K562 (cell line): ENCODE results near the gene HMX3. TPM values are rescaled to one million over a fixed set of nuclear protein-coding genes. Genes with fewer than 3 reads are reported as not detected.

Experiments used
- ATAC-seq: fragments of 200-7000 bp; cut with Tn5 transposase; 3 replicates; pipeline ENCODE4 v1.9.1; 2020; ENCODE audit warnings: moderate library complexity
- BruUV-seq: library from RNA; stranded (reverse); fragments of 400-500 nt; replicated peaks from 2 replicates; lab custom pipeline; 2021; lab: Mats Ljungman, UMichigan
- CTCF ChIA-PET: fragments of 300-600 bp; formaldehyde crosslinking; extraction: SDS; loops from one replicate; lab custom pipeline; 2021; ENCODE audit warnings: low intra/inter-chr PET ratio; lab: Yijun Ruan, JAX
- POLR2A ChIA-PET: fragments of 300-600, 350-650 bp; sonication (Branson Sonifier 250); formaldehyde crosslinking; extraction: SDS; loops from one replicate; lab custom pipeline; 2021; ENCODE audit warnings: antibody characterized with exemption, inconsistent platforms; lab: Yijun Ruan, JAX
- DNase-seq, 4 experiments: peaks; one replicate each; pipeline versions ENCODE4 v3.0.0 to v3.0.0-alpha.2; 2011 to 2018; ENCODE audit warnings: low spot score in 3 of 4, mixed read lengths in 3 of 4; ENCODE audit errors: extremely low read depth in 1 of 4
- FAIRE-seq: peaks from 2 replicates; lab custom pipeline; 2011; peaks lifted over from hg19 to GRCh38; lab: Jason Lieb, UNC
- H2AFZ ChIP-seq: 2 replicates; pipeline ENCODE4 v1.6.0; 2011; ENCODE audit warnings: low read depth, low read length, control low read depth, inconsistent platforms
- H3K27ac ChIP-seq: fragments of 200-600 bp; 3 replicates; pipeline ENCODE4 v1.8.0; 2011; ENCODE audit warnings: low read depth, mild to moderate bottlenecking, control low read depth, inconsistent platforms, low read length, moderate library complexity, mixed read lengths; ENCODE audit errors: extremely low read depth
- H3K27me3 ChIP-seq, 2 experiments: fragments of 300-600 bp in 1 of 2; 2 replicates in 1 of 2; 3 replicates in 1 of 2; pipeline versions ENCODE4 v1.6.0 to v1.8.0; 2011; ENCODE audit warnings: inconsistent platforms in 2 of 2, low read length in 2 of 2, mild to moderate bottlenecking in 1 of 2, mixed read lengths in 1 of 2, moderate library complexity in 1 of 2; ENCODE audit not compliant: control insufficient read depth in 2 of 2, insufficient read depth in 2 of 2
- H3K36me3 ChIP-seq: fragments of 300-600 bp; 3 replicates; pipeline ENCODE4 v1.8.0; 2011; ENCODE audit warnings: mild to moderate bottlenecking, low read length, inconsistent platforms; ENCODE audit not compliant: control insufficient read depth, insufficient read depth
- H3K4me1 ChIP-seq, 2 experiments: fragments of 200-600 bp in 1 of 2; replicated peaks in 1 of 2; 2 replicates in 1 of 2; 3 replicates in 1 of 2; pipeline versions ENCODE4 v1.5.1 to v1.8.0; 2011; ENCODE audit warnings: inconsistent platforms in 2 of 2, low read length in 2 of 2, mild to moderate bottlenecking in 1 of 2, mixed read lengths in 1 of 2, moderate library complexity in 1 of 2; ENCODE audit not compliant: control insufficient read depth in 2 of 2, insufficient read depth in 2 of 2
- H3K4me2 ChIP-seq: 2 replicates; pipeline ENCODE4 v1.6.1; 2011; ENCODE audit warnings: low read length, control low read depth, inconsistent platforms, mixed read lengths; ENCODE audit not compliant: insufficient read depth
- H3K4me3 ChIP-seq: fragments of 200-600 bp; sonication (generic), shearing (Covaris generic); 2 replicates; pipeline ENCODE4 v1.5.1; 2016; ENCODE audit warnings: control low read depth, inconsistent platforms
- H3K79me2 ChIP-seq: fragments of 200-600 bp; 3 replicates; pipeline ENCODE4 v1.8.0; 2011; ENCODE audit warnings: low read length, inconsistent platforms; ENCODE audit not compliant: control insufficient read depth, insufficient read depth
- H3K9ac ChIP-seq, 2 experiments: 2 replicates each; pipeline versions ENCODE4 v1.6.0 to v1.6.1; 2011; ENCODE audit warnings: low read depth in 2 of 2, low read length in 2 of 2, control low read depth in 1 of 2, inconsistent platforms in 1 of 2, mild to moderate bottlenecking in 1 of 2, mixed read lengths in 1 of 2; ENCODE audit not compliant: insufficient read depth in 1 of 2
- H3K9me1 ChIP-seq: one replicate; pipeline ENCODE4 v1.6.0; 2011; ENCODE audit warnings: inconsistent platforms, mild to moderate bottlenecking, low read length, moderate library complexity; ENCODE audit not compliant: control insufficient read depth, insufficient read depth
- H3K9me3 ChIP-seq: replicated peaks from 2 replicates; pipeline ENCODE4 v1.5.1; 2011; ENCODE audit warnings: low read depth, low read length, inconsistent platforms; ENCODE audit not compliant: control insufficient read depth, insufficient read depth
- H4K20me1 ChIP-seq: replicated peaks from 2 replicates; pipeline ENCODE4 v1.6.1; 2011; ENCODE audit warnings: low read length, inconsistent platforms, mixed read lengths; ENCODE audit not compliant: control insufficient read depth, insufficient read depth
- E2F3 ChIP-seq: fragments of 250-450 bp; sonication (Bioruptor Pico); IDR thresholded peaks from 2 replicates; pipeline ENCODE4 v1.4.0; 2020; ENCODE audit warnings: mild to moderate bottlenecking
- ELF2 ChIP-seq: fragments of 250-450 bp; sonication (Bioruptor Pico); IDR thresholded peaks from 2 replicates; pipeline ENCODE4 v1.5.0; 2021; ENCODE audit warnings: mild to moderate bottlenecking
- ELF4 ChIP-seq: fragments of 450-650 bp; formaldehyde crosslinking; IDR thresholded peaks from 2 replicates; pipeline ENCODE4 v1.4.0; 2022; ENCODE audit warnings: missing genetic modification characterization
- HDAC3 ChIP-seq: fragments of 450-650 bp; IDR thresholded peaks from 2 replicates; pipeline ENCODE4 v1.6.1; 2018; ENCODE audit warnings: borderline replicate concordance, mild to moderate bottlenecking, moderate library complexity; ENCODE audit not compliant: partially characterized antibody
- IRF2 ChIP-seq: sonication (generic); formaldehyde crosslinking; IDR thresholded peaks from 2 replicates; pipeline ENCODE4 v1.8.1; 2022; ENCODE audit warnings: mild to moderate bottlenecking, missing genetic modification reagents
- MTA3 ChIP-seq: fragments of 450-650 bp; formaldehyde crosslinking; IDR thresholded peaks from 2 replicates; pipeline ENCODE4 v1.6.1; 2017; ENCODE audit warnings: mild to moderate bottlenecking, borderline replicate concordance
- NONO ChIP-seq, 2 experiments: fragments of 200-400 bp in 1 of 2; fragments of 450-650 bp in 1 of 2; formaldehyde crosslinking in 1 of 2; IDR thresholded peaks; 2 replicates each; pipeline ENCODE4 v1.6.1; 2017; ENCODE audit warnings: low read depth in 2 of 2, mild to moderate bottlenecking in 2 of 2, moderate library complexity in 2 of 2, low read length in 1 of 2
- RBFOX2 ChIP-seq: fragments of 200-400 bp; formaldehyde crosslinking; IDR thresholded peaks from 2 replicates; pipeline ENCODE4 v1.6.1; 2017; ENCODE audit warnings: low read depth, mild to moderate bottlenecking, low read length, moderate library complexity
- SIN3B ChIP-seq: fragments of 450-650 bp; IDR thresholded peaks from 2 replicates; pipeline ENCODE4 v1.6.1; 2017; ENCODE audit warnings: low read depth, mild to moderate bottlenecking, moderate library complexity
- SMC3 ChIP-seq: conservative IDR thresholded peaks from 2 replicates; pipeline ENCODE4 v1.6.1; 2011; ENCODE audit warnings: low read depth, low read length, improper control_type of control experiment; ENCODE audit not compliant: insufficient read depth
- ZBTB7A ChIP-seq: IDR thresholded peaks from 2 replicates; pipeline ENCODE4 v1.6.1; 2011; ENCODE audit warnings: low read depth, mild to moderate bottlenecking, low read length, moderate library complexity, borderline replicate concordance; ENCODE audit not compliant: control insufficient read depth
- ZNF408 ChIP-seq: fragments of 250-450 bp; sonication (Bioruptor Pico); IDR thresholded peaks from 2 replicates; pipeline ENCODE4 v1.4.0; 2020; ENCODE audit warnings: low read depth, mild to moderate bottlenecking, moderate library complexity
- WGBS: fragments of 100-300 bp; shearing (Covaris generic); methylation state at CpG from one replicate; pipeline ENCODE4 v1.1.6; 2016; ENCODE audit warnings: low coverage, mixed read lengths; ENCODE audit not compliant: insufficient coverage; ENCODE audit errors: missing lambda C conversion rate; 5-methylcytosine and 5-hydroxymethylcytosine counted together
- in situ Hi-C: fragments of 300-500 bp; cut with MboI; formaldehyde crosslinking; loops from 4 replicates; pipeline ENCODE4 v1.15.0; 2018; ENCODE audit warnings: inconsistent platforms, mixed read lengths
- intact Hi-C: fragments of 100-400 bp; cut with micrococcal nuclease; formaldehyde crosslinking; loops from 2 replicates; pipeline ENCODE4 v1.14.2; 2022
- polyA plus RNA-seq, 8 experiments: library from polyadenylated mRNA; depleted of rRNA in 4 of 8; stranded (reverse) in 5 of 8; unstranded in 3 of 8; fragments of >200 nt; fragmentation: Nextera tagmentation in 2 of 8; fragmentation: Illumina TruSeq in 1 of 8; extraction: Ambion mirVana in 2 of 8; extraction: Trizol in 1 of 8; gene quantifications; 2 replicates each; pipeline versions ENCODE4 v1.2.1 to v1.2.3, GENCODE V29; 2011 to 2014; ENCODE audit warnings: inconsistent platforms in 1 of 8, missing spikeins in 1 of 8
- total RNA-seq, 7 experiments: library from RNA; depleted of rRNA in 6 of 7; stranded (reverse); fragments of >200 nt in 6 of 7; fragmentation: Illumina TruSeq in 2 of 7; extraction: Trizol in 2 of 7; gene quantifications; 2 replicates each; pipeline versions ENCODE4 v1.2.1 to v1.2.3, GENCODE V29; 2011 to 2021; ENCODE audit warnings: low replicate concordance in 1 of 7
- TF ChIP-seq, protein P1 (sequence below): sonication (generic); formaldehyde crosslinking; IDR thresholded peaks from 2 replicates; pipeline ENCODE4 v1.8.0; 2022; ENCODE audit warnings: missing genetic modification reagents, mild to moderate bottlenecking, moderate library complexity, borderline replicate concordance
- TF ChIP-seq, protein P2 (sequence below): fragments of 250-450 bp; sonication (Bioruptor Pico); IDR thresholded peaks from 2 replicates; pipeline ENCODE4 v1.8.0; 2022; ENCODE audit warnings: moderate library complexity, mild to moderate bottlenecking, inconsistent platforms
- TF ChIP-seq, protein P3 (sequence below): sonication (generic); formaldehyde crosslinking; IDR thresholded peaks from 2 replicates; pipeline ENCODE4 v1.9.0; 2022; ENCODE audit warnings: mild to moderate bottlenecking, missing genetic modification reagents
- TF ChIP-seq, protein P4 (sequence below): fragments of 250-450 bp; sonication (Bioruptor Pico); IDR thresholded peaks from 2 replicates; pipeline ENCODE4 v1.8.0; 2021; ENCODE audit warnings: moderate library complexity, mild to moderate bottlenecking, inconsistent platforms
- TF ChIP-seq, protein P5 (sequence below): fragments of 450-650 bp; IDR thresholded peaks from 2 replicates; pipeline ENCODE4 v1.6.1; 2014; ENCODE audit warnings: low read depth, mild to moderate bottlenecking, moderate library complexity, borderline replicate concordance

Gene HMX3
- total and polyA plus RNA-seq, 9 of the 15 experiments (the other 6 are each of a cell fraction or from before 2014, with no cell fraction given) = 0.55 to 43.5 (median 7.4) TPM; not detected in 2

DNA sequence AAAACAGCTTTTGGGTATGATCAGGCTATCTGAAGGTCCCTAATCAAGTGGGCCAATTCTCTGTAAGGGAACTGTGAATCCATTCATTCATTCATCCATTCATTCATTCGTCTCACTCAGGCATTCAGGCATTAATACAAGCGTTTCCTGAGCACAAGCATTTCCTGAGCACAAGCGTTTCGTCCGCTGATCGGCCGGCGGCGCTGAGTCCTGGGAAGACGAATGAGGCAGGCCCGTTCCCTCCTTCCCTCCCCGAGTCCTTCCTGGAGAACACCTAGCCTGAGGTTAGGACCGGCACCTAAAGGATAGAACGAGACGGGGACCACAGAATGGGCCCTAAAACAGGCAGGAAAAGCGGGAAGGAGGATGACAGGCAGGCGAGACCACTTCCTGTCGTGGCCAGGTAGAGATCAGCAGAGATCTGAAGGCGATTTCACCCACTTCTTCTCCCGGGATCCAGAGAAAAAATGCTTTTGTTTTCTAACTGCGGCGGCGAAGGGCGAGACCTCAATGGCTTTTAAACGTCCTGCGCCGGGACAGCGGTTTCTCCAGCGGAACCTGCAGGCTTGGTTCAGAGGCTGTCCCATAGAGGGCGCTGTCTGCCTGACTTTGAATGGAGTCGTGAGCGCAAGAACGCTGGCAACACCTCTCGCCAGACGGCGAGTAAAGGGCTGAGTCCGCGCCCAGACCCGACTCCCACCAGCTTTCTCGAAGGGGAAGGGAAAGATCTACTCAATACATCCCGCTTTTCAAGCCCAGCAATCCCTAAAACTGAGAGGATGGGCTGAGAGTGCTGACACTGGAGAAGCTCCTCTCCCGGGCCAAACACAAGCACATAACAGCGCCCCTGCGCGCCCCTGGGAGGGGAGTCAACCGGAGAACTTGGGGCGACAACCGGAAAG lies 2.9 kb upstream of the HMX3 start:
- ChIA-PET POLR2A (interaction anchor here (0.6 kb wide), 2 partner anchors 224 to 419 kb away, joined by 3 read pairs; no protein-coding TSS in a partner anchor), CTCF (no interaction called here)
- no peak overlapping the region for H3K4me3 ChIP-seq
- FAIRE-seq = peak; percentile 80
- H3K79me2 ChIP-seq = peaks cover 22% of the 10 kb centered on the region
- H3K4me1 ChIP-seq = peaks cover 8 to 47% of the 10 kb centered on the region in 2 experiments
- H3K9me1 ChIP-seq = no peaks in the 10 kb centered on the region
- H4K20me1 ChIP-seq = no peaks in the 10 kb centered on the region
- no peak overlapping the region for H3K27ac ChIP-seq
- WGBS = 14% methylated on average over 22 of the region's 48 CpGs
- BruUV-seq = no TSS peak
- intact Hi-C loops (loop anchor here (2.0 to 5.0 kb wide), 3 partner anchors 90 to 248 kb away; no protein-coding TSS in a partner anchor), in situ Hi-C loops (no loop called here)
- H3K4me2 ChIP-seq = peak overlapping the region; percentile 66
- H3K9me3 ChIP-seq = no peaks in the 10 kb centered on the region; the same call in 1 of the 2 replicates
- peak; percentile 66 to 89 (median 72) for DNase-seq
- peak overlapping the region; percentile 79 for H2AFZ ChIP-seq
- 0 out of 5 replicates have a peak, but pooled peaks cover 0 to 10% of the 10 kb centered on the region in 2 experiments for H3K27me3 ChIP-seq
- peak; percentile 41 for ATAC-seq
- H3K9ac ChIP-seq = peak overlapping the region in 1 of 2 experiments; percentile 83; a peak in 2 of 4 replicates
- H3K36me3 ChIP-seq = peaks cover 9% of the 10 kb centered on the region; the same call in 2 of the 3 replicates
- TF ChIP-seq ELF4 (CRISPR knock-in tag) (no peak), RBFOX2 (peak; percentile 39), ZBTB7A (peak; percentile 60; the same call in 1 of the 2 replicates), SMC3 (peak; percentile 73), IRF2 (CRISPR knock-in tag) (no peak), NONO (IDR thresholded peaks at IDR 0.05; ENCODE audit: low read depth in 2 of 2, low read length in 1 of 2) (no peak), SIN3B (no peak), ELF2 (CRISPR knock-in tag) (no peak), ZNF408 (CRISPR knock-in tag) (no peak), HDAC3 (no peak), E2F3 (CRISPR knock-in tag) (no peak), MTA3 (no peak)
- TF ChIP-seq, protein P1, sequence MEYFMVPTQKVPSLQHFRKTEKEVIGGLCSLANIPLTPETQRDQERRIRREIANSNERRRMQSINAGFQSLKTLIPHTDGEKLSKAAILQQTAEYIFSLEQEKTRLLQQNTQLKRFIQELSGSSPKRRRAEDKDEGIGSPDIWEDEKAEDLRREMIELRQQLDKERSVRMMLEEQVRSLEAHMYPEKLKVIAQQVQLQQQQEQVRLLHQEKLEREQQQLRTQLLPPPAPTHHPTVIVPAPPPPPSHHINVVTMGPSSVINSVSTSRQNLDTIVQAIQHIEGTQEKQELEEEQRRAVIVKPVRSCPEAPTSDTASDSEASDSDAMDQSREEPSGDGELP (CRISPR knock-in tag) = no peak; the same call in 1 of the 2 replicates
- TF ChIP-seq, protein P2, sequence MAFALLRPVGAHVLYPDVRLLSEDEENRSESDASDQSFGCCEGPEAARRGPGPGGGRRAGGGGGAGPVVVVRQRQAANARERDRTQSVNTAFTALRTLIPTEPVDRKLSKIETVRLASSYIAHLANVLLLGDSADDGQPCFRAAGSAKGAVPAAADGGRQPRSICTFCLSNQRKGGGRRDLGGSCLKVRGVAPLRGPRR (CRISPR knock-in tag) = no peak
- TF ChIP-seq, protein P3, sequence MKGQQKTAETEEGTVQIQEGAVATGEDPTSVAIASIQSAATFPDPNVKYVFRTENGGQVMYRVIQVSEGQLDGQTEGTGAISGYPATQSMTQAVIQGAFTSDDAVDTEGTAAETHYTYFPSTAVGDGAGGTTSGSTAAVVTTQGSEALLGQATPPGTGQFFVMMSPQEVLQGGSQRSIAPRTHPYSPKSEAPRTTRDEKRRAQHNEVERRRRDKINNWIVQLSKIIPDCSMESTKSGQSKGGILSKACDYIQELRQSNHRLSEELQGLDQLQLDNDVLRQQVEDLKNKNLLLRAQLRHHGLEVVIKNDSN = no peak
- TF ChIP-seq, protein P4, sequence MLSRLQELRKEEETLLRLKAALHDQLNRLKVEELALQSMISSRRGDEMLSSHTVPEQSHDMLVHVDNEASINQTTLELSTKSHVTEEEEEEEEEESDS = no peak
- TF ChIP-seq, protein P5, sequence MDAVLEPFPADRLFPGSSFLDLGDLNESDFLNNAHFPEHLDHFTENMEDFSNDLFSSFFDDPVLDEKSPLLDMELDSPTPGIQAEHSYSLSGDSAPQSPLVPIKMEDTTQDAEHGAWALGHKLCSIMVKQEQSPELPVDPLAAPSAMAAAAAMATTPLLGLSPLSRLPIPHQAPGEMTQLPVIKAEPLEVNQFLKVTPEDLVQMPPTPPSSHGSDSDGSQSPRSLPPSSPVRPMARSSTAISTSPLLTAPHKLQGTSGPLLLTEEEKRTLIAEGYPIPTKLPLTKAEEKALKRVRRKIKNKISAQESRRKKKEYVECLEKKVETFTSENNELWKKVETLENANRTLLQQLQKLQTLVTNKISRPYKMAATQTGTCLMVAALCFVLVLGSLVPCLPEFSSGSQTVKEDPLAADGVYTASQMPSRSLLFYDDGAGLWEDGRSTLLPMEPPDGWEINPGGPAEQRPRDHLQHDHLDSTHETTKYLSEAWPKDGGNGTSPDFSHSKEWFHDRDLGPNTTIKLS = no peak
